ENCODE data around the gene RNF144A. TPM values are rescaled to one million over a fixed set of nuclear protein-coding genes. Genes with fewer than 3 reads are reported as not detected.

The RNF144A gene
- total and polyA plus RNA-seq, 2 donors (not counting 3 experiments of a cell fraction or from before 2014, with no cell fraction given) = 9.7 to 28.8 TPM

- CTCF ChIA-PET = no interaction called here
- H3K9me3 ChIP-seq (replicated peaks; ENCODE audit: control insufficient read depth, insufficient read depth, low read length) = no peaks in the 10 kb centered on the region
- no TSS peak for BruUV-seq (replicated peaks)
Observed at GRCh38 chr2:6970976-6971480, 53.8 kb downstream of the RNF144A start.

More at GRCh38 chr2:6970976-6971480, 53.8 kb downstream of the RNF144A start:
- H3K9me1 ChIP-seq (replicated peaks; ENCODE audit: control insufficient read depth, extremely low read depth, insufficient read depth, low read length) = no peaks in the 10 kb centered on the region
- no peak overlapping the region for H3K9ac ChIP-seq (replicated peaks; ENCODE audit: extremely low read depth, insufficient read depth, low read length)
- dilution Hi-C loops (cut with MboI; ENCODE audit: extremely low pct_ligation_motif_present, low sequenced_read_pairs) = no loop called here
- H4K20me1 ChIP-seq (replicated peaks; ENCODE audit: control insufficient read depth, extremely low read depth, insufficient read depth, low read length) = no peaks in the 10 kb centered on the region
- FAIRE-seq (no peak), DNase-seq (ENCODE audit: low read depth, low spot score) (no peak)
- no peak overlapping the region for H3K4me3 ChIP-seq (replicated peaks in 1 of 3; ENCODE audit: insufficient read depth in 1 of 3, low read depth in 1 of 3, low read length in 3 of 3)
- POLR2A ChIA-PET = no interaction called here
- no peak overlapping the region for H2AFZ ChIP-seq (ENCODE audit: low read depth, low read length)
- H3K79me2 ChIP-seq (ENCODE audit: control insufficient read depth, insufficient read depth, low read length) = no peaks in the 10 kb centered on the region
- H3K4me1 ChIP-seq (ENCODE audit: control insufficient read depth, extremely low read depth, insufficient read depth, low read length) = peaks cover 8% of the 10 kb centered on the region
- H3K36me3 ChIP-seq (ENCODE audit: control insufficient read depth in 2 of 2, extremely low read depth in 1 of 2, insufficient read depth in 2 of 2, low read length in 2 of 2) = no peaks in the 10 kb centered on the region
- TF ChIP-seq CTCF (IDR thresholded peaks at IDR 0.05; ENCODE audit: extremely low read depth in 1 of 2, insufficient read depth in 1 of 2, low read depth in 1 of 2, low read length in 2 of 2) = no peak
- TF ChIP-seq GATA2 (IDR thresholded peaks at IDR 0.05; ENCODE audit: insufficient read depth, insufficient read length, low read depth, low read length) = no peak
- no peak for TF ChIP-seq POLR2A (IDR thresholded peaks at IDR 0.05; ENCODE audit: low read depth, low read length)
- TF ChIP-seq EZH2 (IDR thresholded peaks at IDR 0.05; ENCODE audit: borderline replicate concordance, low read depth, low read length, severe bottlenecking) = no peak
- TF ChIP-seq MAX (IDR thresholded peaks at IDR 0.05; ENCODE audit: insufficient read depth, insufficient read length) = no peak
- no peak for TF ChIP-seq MYC (IDR thresholded peaks at IDR 0.05; ENCODE audit: low read depth, low read length)
- TF ChIP-seq JUN (IDR thresholded peaks at IDR 0.05; ENCODE audit: borderline replicate concordance, insufficient read depth, insufficient read length, low read depth) = no peak
- no peak for TF ChIP-seq FOS (IDR thresholded peaks at IDR 0.05; ENCODE audit: borderline replicate concordance, insufficient read depth, low read length)
- no peak for TF ChIP-seq POLR2AphosphoS5 (IDR thresholded peaks at IDR 0.05; ENCODE audit: insufficient read depth, low read depth, low read length)
- intact Hi-C loops (cut with micrococcal nuclease) = no loop called here
- no peak overlapping the region for H3K4me2 ChIP-seq (ENCODE audit: insufficient read depth, low read length)
- no peak overlapping the region for H3K27ac ChIP-seq (ENCODE audit: insufficient read depth, low read depth, low read length)
- H3K27me3 ChIP-seq (ENCODE audit: control insufficient read depth in 2 of 2, insufficient read depth in 2 of 2, low read length in 2 of 2) = no peaks in the 10 kb centered on the region

Measured in endothelial cell of umbilical vein (primary cell).